ENCODE results near the gene UCK2. TPM values are rescaled to one million over a fixed set of nuclear protein-coding genes. Genes with fewer than 3 reads are reported as not detected.

Gene UCK2
- total RNA-seq, 1 experiment from 2014 or later = 130 TPM

GRCh38 chr1:165954940-165955339 lies 127.5 kb downstream of the UCK2 start:
- no peaks in the 10 kb centered on the region for H3K9me3 ChIP-seq
- no peaks in the 10 kb centered on the region; the same call in 1 of the 2 replicates for H3K27me3 ChIP-seq
- peak; percentile 18 for DNase-seq
- no peak overlapping the region for H3K4me3 ChIP-seq
- no peaks in the 10 kb centered on the region for H3K36me3 ChIP-seq

DNA sequence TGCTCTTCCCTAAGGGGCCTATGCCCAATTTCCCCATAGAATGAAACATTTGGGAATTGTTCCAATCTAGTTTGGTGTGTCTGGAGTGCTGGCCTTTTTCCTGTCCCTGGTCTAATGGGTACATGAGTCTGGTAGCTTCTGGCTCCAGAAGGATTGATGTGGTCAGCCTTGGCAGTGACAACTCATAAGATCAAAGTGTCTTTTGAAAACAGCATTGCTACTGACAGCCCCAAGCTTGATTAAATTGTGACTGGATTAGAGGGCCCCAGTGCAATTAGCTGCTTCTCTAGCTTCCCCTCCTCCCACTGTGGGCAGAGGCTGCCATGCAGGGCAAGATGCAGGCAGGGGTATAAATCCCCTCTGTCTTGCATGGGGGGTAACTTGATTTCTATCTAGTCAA lies 130.9 kb downstream of the UCK2 start:
- Histone ChIP-seq H3K36me3 (no peaks in the 10 kb centered on the region), H3K27me3 (no peaks in the 10 kb centered on the region), H3K4me3 (no peak overlapping the region), H3K9me3 (no peaks in the 10 kb centered on the region)
- no peak for DNase-seq

GRCh38 chr1:165960136-165960535 lies 132.7 kb downstream of the UCK2 start:
- H3K4me3 ChIP-seq = no peak overlapping the region
- no peak for DNase-seq
- H3K36me3 ChIP-seq = no peaks in the 10 kb centered on the region
- no peaks in the 10 kb centered on the region for H3K9me3 ChIP-seq
- no peaks in the 10 kb centered on the region for H3K27me3 ChIP-seq

DNA sequence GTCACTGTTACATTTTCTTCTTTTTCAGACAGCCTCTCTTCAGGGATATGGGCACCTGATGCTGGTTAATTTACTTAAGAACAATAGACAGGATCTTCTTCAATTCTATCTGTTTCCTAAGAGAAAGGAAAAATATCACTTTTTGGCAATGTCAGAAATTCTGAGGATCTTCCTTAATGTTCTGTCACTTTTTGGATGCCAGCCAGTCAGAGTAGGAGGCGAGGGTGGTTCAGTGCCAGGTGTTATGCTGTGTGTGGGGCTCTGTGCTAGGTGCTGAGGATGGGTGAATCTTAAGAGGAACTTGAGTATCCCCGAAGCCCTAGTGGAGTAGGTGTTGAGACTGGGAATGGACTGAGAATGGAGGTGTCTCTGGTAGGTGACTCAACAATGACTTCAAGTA lies 133.5 kb downstream of the UCK2 start:
- Histone ChIP-seq H3K9me3 (no peaks in the 10 kb centered on the region), H3K27me3 (no peaks in the 10 kb centered on the region), H3K4me3 (no peak overlapping the region), H3K36me3 (no peaks in the 10 kb centered on the region)
- DNase-seq = no peak

Other genes with a start within 250 kb of the UCK2 start
- gene MGST3, start 196.4 kb upstream of the UCK2 start, total RNA-seq (2014; rRNA removed; shearing (Covaris generic); ENCODE audit: low replicate concordance) = 148 and 168 TPM in 2 replicates
- gene ALDH9A1, start 129.1 kb upstream of the UCK2 start, total RNA-seq (2014; rRNA removed; shearing (Covaris generic); ENCODE audit: low replicate concordance) = 82.1 and 124 TPM in 2 replicates
- gene TMCO1, start 58.7 kb upstream of the UCK2 start, total RNA-seq (2014; rRNA removed; shearing (Covaris generic); ENCODE audit: low replicate concordance) = 67.3 and 146 TPM in 2 replicates